Middle frontal gyrus (tissue), 1 donor: ENCODE data around the gene MBTPS2.
"Not testable (repeated sequence)": the region's sequence is repeated elsewhere in the genome, so short reads cannot be mapped to it uniquely, and the experiment has no call there.

Experiments
- DNase-seq: peaks from one replicate; pipeline ENCODE4 v3.0.0-alpha.2; 2015; ENCODE audit warnings: low spot score; ENCODE audit errors: extremely low spot score

MBTPS2 gene

GRCh38 chrX:21839334-21840192 lies at the start of gene MBTPS2:
TSS of gene MBTPS2 (plus strand) at chrX:21839617. CDS start at chrX:21839735, 118 bp downstream.
- peak; percentile 71 for DNase-seq

- no peak for DNase-seq
Measured at GRCh38 chrX:21798677-21799219, 40.7 kb upstream of the MBTPS2 start.

GRCh38 chrX:21799767-21800166 lies 39.6 kb upstream of the MBTPS2 start:
- DNase-seq = no peak

DNA sequence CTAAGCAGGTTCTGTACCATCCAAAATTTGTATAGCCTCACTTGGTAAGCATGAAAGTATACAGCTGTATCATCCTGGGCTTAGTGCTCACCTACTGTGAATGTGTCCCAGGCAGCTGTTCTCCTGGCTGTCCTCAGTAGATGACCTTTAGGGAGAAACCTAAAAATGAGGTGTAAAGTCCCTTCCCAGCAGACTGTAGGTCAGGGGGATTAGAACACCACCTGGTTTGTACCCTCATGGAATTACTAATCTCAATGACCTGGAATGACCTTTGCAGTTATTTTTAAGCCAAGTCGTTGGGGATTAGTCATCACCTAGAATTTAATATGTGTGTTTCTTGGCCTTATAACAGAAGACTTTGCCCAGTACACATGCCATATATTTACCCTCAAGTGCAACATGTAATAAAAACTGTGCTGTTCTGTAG lies 39.1 kb upstream of the MBTPS2 start:
- no peak for DNase-seq

- DNase-seq = no peak
Measured at GRCh38 chrX:21802054-21802670, 37.3 kb upstream of the MBTPS2 start.

DNA sequence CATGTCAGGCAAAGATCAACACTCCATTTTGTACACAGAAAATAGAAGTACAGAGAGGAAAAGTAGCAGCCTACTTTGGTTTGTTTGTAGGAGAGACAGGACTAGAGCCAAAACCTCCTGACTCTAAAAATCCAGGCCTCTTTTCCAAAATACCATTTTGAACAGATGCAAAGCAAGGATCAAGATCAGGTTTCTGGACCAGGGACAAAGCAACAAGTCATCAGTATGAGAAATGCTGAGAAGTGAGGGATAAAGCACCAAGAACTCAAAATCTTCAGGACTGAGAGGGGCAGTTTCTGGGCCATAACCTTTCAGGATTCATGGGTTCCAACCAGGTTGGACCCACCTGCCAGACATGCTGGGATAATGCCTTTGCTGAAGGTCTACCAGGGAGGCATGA lies 36.6 kb upstream of the MBTPS2 start:
- no peak for DNase-seq

- no peak for DNase-seq
Measured at GRCh38 chrX:21806691-21807090, 32.7 kb upstream of the MBTPS2 start.

GRCh38 chrX:21811832-21812231 lies 27.6 kb upstream of the MBTPS2 start:
- no peak for DNase-seq

- DNase-seq = no peak
Measured at GRCh38 chrX:21812628-21813027, 26.8 kb upstream of the MBTPS2 start.

DNA sequence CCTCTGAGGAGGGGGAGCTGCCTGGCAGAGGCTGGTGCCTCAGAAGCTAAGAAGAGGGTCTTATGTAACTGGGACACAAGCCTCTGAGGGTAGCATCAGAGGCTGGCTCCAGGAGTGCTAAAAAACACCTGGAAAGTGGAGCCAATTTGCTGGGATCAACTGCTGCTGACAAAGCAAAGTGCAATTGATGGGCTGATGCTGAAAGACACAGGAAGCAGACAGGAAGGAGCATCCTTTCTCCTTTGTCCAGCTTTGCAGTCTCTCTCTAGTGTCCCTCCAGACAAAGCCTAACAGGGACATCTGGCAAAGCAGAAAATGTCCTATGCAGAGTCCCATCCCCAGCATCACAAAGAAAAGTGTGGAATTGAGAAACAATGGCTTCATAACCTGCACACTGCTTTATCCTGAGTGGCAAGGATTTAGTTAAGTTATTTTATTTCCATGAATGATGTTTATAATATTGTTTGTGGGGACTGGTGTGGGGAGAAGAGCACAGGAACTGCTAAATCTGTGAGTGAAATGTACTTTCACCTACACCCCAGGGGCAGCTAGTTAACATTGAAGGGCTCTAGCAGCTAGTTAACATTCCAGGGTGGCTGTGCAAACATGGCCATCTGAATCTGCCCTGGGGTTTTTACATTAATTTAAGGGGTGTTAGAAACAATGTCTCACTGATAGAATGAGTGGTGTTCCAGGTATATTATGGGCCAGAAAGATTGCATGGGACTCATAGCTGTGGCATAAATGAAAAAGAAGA lies 25.6 kb upstream of the MBTPS2 start:
- no peak for DNase-seq

DNA sequence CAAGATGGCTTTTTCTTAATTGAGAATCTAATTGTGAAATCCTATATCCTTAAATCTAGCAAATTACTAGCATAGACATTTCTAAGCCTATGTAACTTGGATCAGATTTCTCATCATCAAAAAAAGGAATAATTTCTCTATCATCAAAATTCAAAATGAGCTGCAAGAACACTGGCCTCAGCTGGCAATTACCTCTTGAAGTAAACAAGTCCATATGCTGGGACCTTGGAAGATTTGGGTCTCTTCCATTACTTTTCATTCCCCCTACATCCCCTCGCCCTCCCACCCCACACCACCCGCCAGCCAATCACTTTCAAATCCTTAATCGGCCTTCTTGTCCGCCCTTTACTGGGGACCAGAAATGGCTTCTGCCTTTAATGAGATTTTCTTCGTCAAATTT lies 23.3 kb upstream of the MBTPS2 start:
- DNase-seq = no peak

GRCh38 chrX:21820170-21820569 lies 19.2 kb upstream of the MBTPS2 start:
- not testable (repeated sequence) for DNase-seq

- DNase-seq = no peak
Measured at GRCh38 chrX:21821875-21822274, 17.5 kb upstream of the MBTPS2 start.

- DNase-seq = no peak
Measured at GRCh38 chrX:21831496-21831895, 7.9 kb upstream of the MBTPS2 start.

DNA sequence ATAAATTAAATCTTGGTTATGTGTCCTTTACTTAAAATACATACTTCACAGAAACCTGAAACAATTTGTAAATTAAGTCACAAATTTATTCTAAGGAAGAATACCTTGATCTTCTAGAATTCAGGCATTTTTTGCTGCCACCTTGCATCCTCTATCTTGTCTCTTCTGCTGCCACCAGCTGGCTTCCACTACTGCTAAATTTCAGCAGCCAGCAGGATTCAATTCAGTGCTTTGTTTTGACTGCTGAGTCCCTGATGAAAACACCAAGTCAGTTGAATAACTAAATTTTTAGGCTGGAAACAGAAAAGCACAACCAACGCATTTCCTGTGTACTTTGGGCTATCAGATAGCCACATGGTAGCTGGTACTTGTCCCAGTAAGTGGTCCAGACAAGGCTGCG lies 2.4 kb upstream of the MBTPS2 start:
- no peak for DNase-seq

- DNase-seq = no peak
Measured at GRCh38 chrX:21838937-21839333, 482 bp upstream of the MBTPS2 start.

- DNase-seq = no peak
Measured at GRCh38 chrX:21840193-21840545, 752 bp downstream of the MBTPS2 start.

- DNase-seq = no peak
Measured at GRCh38 chrX:21843179-21843578, 3.8 kb downstream of the MBTPS2 start.

DNA sequence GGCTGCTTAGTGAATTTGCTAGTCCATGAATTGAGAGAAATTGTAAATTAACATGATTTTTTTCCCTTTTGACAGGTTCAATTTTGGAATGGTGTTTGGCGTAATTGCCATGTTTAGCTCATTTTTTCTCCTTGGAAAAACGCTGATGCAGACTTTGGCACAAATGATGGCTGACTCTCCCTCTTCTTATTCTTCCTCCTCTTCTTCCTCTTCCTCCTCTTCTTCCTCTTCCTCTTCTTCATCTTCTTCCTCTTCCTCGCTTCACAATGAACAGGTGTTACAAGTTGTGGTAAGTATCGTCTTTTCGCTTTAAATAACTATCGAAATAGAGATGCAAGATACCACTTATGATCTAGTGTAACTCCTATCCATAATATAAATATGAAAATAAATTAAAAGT lies 5.7 kb downstream of the MBTPS2 start:
- DNase-seq = no peak

- no peak for DNase-seq
Measured at GRCh38 chrX:21847342-21847741, 7.9 kb downstream of the MBTPS2 start.

DNA sequence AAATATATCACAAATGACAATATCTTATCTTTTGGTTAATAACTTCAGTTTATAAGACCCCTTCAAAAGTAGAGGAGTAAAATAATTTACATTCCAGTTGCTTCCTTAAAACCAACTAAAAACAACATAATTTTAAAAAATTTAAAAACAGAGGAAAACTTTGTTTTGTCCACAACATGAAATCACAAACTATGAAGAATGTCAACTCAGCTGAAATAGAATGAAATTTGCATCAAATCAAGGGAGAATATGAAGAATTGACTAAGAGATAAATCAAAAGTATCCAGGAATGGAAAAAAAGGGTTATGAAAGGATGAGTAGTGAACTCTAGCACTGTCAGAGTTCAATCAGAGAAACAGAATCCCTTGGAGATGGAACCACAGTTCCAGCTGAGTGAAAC lies 14.2 kb downstream of the MBTPS2 start:
- no peak for DNase-seq

DNA sequence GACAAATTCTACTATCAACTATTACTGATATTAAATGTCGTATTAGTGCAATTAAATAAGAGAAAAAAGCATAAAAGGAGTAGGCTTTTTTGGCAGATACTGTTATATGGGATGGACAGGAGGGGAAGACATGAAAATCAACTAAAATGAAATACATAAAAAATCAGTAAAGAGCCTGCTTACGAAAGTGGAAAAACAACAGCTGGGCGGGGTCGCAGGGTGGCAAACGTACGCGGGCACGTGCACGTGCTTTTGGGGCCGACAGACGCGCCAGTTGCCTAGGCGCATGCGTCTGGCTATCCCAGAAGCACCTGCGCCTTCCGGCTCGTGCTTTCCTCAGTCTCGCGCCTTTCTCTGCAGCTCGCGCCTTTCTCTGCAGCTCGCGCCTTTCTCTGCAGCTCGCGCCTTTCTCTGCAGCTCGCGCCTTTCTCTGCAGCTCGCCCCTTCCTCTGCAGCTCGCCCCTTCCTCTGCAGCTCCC lies 16.6 kb downstream of the MBTPS2 start, which contains the start of gene YY2:
Gene YY2 (plus strand): TSS at position 51 of the 479 bp plus-strand sequence. CDS start 498 bp downstream, outside the sequence.
- DNase-seq = no peak
